Muscle of arm (tissue), 12 donors: ENCODE data around the gene USB1. TPM values are rescaled to one million over a fixed set of nuclear protein-coding genes. Genes with fewer than 3 reads are reported as not detected.

ENCODE experiments used
- DNase-seq: peaks from one replicate; pipeline ENCODE4 v3.0.0-alpha.2; 2013
- polyA plus RNA-seq, 12 donors: library from polyadenylated mRNA; unstranded; fragments of 120-200 nt; gene quantifications; one replicate each; pipeline ENCODE4 v1.2.1, GENCODE V29; 2013; ENCODE audit not compliant: insufficient read length in 12 of 12

Gene USB1
- polyA plus RNA-seq, 12 donors = 11.1 to 33.9 (median 15.5) TPM; not detected in 1

DNA sequence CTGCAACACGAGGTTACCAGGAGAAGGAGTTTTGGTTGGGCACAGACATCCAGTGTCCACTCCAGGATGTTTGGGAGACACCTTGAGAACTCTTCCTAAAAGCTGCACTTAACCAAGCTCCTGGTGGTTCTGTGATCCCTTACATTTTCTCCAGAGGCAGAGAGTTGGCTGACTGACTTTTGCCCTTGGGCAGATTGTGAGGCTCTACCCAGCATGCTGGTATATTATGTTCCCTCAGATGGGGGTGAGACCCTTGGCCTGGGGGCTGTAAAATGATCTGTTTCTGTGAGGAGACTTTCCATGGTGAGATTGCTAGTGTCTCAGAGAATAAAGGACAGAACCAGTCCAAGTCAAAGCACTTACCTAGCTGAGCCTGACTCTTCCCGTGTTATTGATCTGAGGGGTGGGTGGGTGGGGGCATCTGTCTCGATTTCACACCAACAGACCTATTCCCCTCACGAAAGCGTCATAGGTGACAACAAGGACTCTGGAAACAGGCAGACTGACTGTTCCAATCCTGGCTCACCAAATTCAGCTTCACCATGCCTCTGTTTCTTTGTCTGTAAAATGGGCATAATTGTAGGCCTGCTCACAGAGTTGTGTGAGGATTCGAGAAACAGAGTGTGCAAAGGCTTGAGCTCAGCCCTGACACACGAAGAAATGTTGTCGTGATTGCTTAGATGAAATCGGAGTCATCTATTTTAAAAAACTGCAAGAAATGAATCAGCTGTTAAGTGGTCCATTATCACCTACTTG, 12.2 kb downstream of the USB1 start:
- DNase-seq = no peak

DNA sequence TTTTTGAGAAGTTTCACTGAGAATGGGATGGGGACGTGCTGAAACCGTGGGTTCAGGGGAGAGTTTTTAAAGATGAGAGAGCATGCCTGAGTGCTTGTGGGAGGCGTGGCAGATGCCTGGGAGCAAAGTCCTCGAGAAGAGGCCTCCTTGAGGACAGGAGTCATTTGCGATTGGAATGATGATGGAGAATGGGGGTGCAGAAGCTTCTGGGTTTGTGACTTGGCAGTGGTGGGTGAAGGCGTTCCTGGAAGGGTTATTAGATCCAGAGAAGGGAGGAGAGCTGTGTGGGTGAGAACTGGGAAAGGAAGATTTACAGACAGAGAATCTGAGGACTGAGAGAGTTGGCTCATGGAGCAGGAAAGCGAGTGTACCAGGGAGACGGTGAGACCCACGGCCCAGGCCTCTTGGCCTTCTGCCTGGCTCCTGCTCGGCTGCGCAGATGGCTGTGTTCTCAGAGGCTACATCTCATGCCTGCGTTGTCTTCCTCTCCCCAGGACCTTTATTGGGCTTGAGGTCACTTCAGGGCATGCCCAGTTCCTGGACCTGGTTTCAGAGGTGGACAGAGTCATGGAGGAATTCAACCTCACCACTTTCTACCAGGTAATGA, 15.7 kb downstream of the USB1 start:
- no peak for DNase-seq

DNA sequence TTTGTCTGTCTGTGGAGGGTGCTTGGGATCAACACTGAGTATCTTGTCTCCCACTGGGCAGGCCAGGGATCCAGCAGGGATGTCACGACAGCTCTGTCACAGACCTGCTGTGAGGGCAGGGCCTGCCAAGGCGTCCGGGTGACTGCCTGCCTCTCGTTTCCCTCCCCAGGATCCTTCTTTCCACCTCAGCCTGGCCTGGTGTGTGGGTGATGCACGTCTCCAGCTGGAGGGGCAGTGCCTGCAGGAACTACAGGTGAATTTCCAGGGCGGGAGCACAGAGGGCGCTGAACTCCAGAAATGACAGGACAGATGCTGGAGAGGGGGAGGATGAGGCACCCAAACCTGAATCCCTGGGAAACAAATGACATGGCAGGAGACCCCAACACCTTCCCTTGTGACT, 17.6 kb downstream of the USB1 start:
- no peak for DNase-seq

DNA sequence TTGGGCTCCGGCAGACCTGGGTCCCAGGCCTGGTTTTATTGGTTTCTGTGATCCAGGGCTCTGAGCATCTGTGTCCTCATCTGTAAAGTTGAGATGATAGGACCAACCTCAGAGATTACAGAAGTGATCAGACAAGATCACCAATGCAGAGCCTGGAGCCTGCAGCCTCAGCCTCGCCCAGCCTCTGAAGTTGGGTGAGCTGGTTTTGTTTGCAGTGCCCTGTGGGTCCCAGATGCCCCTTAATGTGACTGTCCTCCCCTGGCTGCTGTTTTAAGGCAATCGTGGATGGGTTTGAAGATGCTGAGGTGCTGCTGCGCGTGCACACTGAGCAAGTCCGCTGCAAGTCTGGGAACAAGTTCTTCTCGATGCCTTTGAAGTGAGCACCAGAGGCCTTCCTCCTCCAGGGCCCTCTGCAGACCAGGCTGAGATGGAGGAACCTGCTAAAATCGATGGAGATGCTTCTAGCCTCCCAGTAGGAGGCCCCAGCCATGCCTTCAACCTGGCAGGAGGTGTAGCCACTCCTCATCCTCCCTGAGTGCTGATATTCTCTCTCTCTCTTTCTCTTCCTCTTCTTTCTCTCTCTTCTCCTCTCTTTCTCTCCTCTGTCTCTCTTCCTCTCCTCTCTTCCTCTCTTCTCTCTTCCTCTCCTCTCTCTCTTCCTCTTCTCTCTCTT, 18.8 kb downstream of the USB1 start:
- no peak for DNase-seq

GRCh38 chr16:58020628-58021521, 19.7 kb downstream of the USB1 start:
- no peak for DNase-seq

DNA sequence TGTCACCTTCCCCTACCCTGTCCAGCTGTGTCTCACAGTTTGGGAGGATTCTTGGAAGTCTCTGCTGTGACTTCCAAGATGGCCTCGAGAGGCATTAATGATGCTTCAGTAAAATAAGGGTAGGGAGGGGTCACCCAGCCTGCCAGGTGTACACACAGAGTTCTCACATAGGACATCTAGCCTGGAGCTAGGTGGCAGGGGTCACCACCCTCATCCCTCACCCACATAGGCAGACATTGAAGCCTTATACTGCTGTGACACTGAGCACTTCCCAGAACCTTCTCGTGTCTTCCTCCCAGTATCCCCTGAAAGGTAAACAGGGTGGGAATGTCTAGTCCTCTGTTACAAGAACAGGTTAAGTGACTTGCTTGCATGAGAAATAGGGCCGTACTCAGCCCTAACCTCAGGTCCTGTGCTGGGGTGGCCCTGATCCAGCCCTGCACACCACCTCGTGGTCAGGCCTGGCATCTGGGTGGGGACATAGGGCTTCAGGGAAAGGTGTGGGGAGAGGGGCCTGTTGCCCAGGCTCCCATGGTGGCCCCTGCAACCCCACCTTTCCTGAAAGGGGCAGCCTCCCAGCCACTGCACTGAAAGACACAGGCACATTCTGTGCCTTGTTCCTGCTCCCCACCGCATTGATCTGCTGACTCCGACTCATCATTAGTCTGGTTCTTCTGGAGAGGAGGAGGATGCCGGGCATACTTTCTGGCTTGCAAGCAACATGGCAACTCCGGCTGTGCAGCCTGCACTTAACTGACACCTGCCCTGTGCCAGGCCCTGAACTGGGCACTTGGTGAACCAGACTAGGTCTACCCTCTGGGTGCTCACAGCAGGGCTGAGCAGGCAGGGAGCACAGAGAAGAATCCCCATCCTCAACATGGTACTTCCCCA, 20.7 kb downstream of the USB1 start:
- no peak for DNase-seq

DNA sequence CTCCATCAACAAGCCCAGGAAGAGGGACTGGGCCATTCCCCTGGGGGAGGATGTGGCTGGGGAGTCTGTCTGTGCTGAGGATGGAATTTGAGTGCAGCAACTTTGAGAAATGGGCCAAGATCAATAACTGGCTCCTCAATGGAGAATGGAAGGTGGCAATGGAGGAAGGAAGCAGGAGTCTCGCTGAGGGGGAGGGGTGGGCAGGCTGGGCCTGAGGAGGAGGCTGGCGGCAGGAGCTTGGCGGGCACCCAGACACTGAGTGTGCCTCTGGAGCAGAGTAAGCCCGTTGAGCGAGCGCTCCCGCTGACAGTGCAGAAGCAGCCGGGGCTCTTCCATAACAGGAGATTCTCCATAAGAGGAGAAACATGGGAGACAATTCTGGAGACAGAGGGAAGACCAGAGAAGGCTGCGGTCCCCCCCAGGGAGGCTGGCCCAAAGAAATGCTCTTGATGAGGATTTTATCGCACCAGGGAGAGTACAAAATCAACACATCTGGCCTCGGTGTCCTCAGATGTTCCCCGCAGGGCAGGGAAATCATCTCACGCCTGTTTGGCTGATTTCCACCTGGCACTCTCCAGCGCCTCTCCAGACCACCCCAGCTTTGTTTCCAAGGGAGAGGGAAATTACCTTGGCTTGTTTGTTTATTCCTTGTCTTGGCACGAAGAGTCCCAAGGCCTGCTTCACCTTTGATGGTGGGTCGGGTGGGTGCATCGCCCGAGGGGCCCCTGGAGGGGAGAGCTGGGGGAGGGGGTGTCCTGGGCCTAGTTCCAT, 21.6 kb downstream of the USB1 start:
- DNase-seq = no peak

DNA sequence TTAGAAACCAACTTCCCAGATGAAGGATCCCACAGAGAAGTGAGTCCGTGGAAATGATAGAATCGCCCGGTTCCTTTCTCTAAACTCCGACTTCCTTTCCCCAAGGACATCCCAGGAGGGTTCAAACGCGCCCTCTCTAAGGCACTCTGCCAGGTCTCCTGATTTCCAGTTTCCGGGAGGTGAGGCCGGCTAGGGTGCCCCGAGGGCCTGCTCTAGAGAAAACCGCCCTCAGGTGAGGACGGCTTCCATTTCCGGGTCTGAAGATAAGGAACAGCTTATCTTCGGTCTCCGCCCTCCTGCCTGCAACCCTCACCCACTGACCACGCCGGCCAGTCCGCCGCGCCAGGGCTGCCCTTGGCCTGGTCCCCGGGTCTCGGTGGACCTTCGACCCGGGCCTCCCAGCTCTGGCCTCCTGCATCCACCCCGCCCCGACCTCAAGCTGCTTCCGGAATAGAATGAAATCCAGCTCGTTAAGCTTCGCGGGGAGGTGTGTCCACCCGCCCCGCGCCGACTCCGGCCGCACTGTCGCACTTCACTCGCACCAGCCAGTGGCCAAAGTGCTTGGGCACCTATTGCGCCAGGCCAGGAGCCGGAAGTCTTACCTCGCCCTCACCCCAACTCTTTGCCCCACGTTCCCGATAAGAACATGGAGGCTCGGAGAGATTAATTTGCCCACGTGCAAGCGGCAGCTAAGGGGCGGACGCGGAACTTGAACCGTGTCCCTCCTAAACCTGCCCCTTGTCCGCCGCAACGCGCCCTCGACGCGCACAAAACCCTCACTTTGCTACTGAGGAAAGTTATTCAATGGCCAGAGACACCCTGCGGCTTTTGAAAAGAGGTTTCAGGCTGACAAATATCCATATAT, 23.5 kb downstream of the USB1 start:
- no peak for DNase-seq

DNA sequence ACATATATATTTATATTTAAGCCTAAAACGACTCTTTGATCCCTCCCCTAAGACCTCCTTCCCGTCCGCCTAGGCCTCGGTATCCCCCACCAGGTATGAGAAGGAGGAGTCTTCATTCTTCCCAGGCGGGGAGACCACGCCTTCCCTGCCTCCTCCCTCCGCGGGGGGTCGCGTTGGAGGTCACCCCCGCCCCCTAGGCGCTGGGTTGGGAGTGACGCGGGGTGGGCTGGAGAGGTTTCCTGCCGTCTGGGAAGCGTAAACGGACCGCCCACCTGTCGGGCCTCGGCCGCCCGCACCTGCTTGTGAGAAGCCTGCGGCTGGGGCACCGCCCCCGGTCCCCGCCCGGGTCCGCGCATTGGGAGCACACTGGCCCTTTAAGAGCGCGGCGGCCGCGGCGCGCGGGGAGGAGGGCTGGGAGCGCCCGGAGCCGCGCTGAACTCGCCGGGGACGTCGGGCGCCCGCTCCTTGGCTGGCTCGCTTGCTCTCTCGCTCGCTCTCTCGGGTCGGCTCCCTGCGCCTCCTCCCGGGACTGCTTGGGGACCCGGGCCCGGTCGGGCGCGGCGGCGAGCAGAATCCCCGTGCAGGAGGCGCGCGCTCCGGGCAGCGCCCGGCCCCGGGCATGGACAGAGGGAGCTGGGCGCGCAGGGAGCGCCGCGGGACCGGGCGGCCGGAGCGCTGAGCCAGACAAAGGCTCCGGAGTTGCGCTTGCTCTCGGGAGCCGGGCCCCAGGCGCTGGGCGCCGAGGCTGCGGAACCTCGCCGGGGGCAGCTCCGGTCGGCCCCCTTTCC, 24.3 kb downstream of the USB1 start, which contains the start of gene MMP15:
TSS of gene MMP15 (plus strand) at position 404 of the 788 bp plus-strand sequence. CDS start 597 bp downstream, outside the sequence.
- DNase-seq = no peak

GRCh38 chr16:58026139-58026704, 25.0 kb downstream of the USB1 start:
- no peak for DNase-seq

GRCh38 chr16:58026705-58027160, 25.5 kb downstream of the USB1 start:
- no peak for DNase-seq

- DNase-seq = no peak
Observed at GRCh38 chr16:58027161-58027915, 26.1 kb downstream of the USB1 start.

GRCh38 chr16:58027916-58028455, 26.8 kb downstream of the USB1 start:
- DNase-seq = no peak

GRCh38 chr16:58028541-58029070, 27.4 kb downstream of the USB1 start:
- DNase-seq = no peak

DNA sequence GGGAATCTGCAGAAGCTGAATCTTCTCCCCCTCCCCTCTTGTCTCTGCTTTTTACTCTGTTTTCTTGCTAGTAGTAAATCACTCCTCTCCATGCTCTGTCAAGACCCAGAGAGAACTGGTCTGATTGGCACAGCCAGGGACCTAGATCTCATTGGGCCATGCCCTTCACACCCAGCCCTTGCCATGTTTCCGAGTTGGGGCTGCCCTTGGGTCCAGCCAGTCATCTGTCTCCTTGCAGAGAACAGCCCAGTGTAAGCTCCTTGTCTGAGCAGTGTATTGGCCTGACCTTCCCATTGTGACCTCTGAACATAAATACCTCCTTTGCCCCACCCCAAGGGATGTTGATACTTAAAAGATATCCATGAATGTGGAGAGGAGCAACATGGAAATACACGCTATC, 28.2 kb downstream of the USB1 start:
- DNase-seq = no peak

GRCh38 chr16:58030136-58030840, 29.1 kb downstream of the USB1 start:
- DNase-seq = no peak
